ENCODE data around the gene CPM. TPM values are rescaled to one million over a fixed set of nuclear protein-coding genes. Genes with fewer than 3 reads are reported as not detected.

The CPM gene
- total RNA-seq, 4 donors from 2014 or later, result 233 to 478 (median 301) TPM

DNA sequence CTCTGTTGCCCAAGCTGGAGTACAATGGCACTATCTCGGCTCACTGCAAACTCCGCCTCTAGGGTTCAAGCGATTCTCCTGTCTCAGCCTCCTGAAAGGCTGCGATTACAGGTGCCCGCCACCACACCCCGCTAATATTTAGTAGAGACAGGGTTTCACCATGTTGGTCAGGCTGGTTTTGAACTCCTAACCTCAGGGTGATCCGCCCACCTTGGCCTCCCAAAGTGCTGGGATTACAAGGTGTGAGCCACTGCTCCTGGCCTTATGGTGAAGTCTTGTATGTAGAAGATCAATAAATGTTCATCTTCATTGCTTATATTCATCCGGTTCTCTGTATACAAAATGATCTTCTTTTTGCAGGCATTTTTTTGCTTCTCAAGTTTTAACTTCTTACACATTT is 77.2 kb downstream of the CPM start:
- TF ChIP-seq, protein P1, sequence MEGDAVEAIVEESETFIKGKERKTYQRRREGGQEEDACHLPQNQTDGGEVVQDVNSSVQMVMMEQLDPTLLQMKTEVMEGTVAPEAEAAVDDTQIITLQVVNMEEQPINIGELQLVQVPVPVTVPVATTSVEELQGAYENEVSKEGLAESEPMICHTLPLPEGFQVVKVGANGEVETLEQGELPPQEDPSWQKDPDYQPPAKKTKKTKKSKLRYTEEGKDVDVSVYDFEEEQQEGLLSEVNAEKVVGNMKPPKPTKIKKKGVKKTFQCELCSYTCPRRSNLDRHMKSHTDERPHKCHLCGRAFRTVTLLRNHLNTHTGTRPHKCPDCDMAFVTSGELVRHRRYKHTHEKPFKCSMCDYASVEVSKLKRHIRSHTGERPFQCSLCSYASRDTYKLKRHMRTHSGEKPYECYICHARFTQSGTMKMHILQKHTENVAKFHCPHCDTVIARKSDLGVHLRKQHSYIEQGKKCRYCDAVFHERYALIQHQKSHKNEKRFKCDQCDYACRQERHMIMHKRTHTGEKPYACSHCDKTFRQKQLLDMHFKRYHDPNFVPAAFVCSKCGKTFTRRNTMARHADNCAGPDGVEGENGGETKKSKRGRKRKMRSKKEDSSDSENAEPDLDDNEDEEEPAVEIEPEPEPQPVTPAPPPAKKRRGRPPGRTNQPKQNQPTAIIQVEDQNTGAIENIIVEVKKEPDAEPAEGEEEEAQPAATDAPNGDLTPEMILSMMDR (IDR thresholded peaks at IDR 0.05), result no peak
- no peak for ATAC-seq (ENCODE audit: low FRiP score)
- no peak for DNase-seq (ENCODE audit: low spot score)

DNA sequence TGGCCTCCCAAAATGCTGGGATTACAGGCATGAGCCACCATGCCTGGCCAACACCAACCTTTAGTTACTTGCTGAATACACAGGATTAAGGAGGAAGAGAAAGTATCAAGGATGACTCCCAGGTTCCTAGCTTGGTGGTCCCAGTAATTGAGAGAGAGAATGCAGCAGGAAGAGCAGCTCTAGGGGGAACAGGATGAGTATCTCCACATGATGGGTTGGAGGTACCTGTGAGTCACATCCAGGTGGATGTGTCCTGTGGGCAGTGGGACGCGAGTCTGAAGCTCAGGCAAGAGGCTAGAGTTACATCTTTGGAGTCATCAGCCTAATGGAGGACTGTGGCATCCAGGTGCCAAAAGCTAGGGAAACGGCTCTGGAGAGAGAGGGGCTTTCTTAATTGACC is 77.9 kb downstream of the CPM start:
- ATAC-seq (ENCODE audit: low FRiP score), result no peak
- no peak for DNase-seq (ENCODE audit: low spot score)
- TF ChIP-seq, protein P1 (IDR thresholded peaks at IDR 0.05), result no peak

DNA sequence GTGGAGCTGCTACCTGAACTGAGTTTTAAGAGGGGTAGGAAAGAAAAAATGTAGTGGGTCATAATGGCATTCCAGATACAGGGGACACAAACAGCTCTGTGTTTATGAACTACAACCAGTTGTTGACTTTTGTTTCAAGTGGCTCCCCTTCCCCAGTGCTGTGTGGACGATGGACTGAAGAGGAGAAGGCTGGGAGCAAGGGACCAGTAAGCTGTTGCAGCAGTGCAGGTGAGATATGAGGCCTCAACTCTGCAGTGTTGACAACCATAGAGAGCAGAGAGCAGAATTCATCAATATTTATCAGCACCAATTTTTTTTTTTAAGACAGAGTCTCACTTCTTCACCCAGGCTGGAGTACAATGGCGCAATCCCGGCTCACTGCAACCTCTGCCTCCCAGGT is 78.4 kb downstream of the CPM start:
- DNase-seq (ENCODE audit: low spot score) (no peak), ATAC-seq (ENCODE audit: low FRiP score) (no peak)
- TF ChIP-seq, protein P1 (IDR thresholded peaks at IDR 0.05), result no peak

DNA sequence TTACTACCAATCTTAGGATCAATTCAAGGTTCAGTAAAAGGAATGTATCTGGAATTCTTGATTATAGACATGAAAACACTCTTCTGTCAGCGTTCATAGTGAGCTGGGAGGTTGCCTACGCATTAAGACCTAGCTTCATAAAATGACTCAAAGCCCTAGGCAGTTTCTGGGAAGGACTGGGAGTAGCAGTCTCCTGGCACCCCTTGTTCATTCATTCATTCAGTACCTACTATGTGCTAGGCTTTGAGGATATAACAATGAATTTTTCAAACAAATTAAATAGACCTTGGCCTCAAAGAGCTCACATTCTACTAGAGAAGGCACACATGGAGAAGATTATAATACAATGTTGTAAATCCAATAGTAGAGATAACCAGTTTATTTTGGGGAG is 78.9 kb downstream of the CPM start:
- DNase-seq (ENCODE audit: low spot score) (no peak), ATAC-seq (ENCODE audit: low FRiP score) (no peak)
- TF ChIP-seq, protein P1 (IDR thresholded peaks at IDR 0.05), result no peak

DNA sequence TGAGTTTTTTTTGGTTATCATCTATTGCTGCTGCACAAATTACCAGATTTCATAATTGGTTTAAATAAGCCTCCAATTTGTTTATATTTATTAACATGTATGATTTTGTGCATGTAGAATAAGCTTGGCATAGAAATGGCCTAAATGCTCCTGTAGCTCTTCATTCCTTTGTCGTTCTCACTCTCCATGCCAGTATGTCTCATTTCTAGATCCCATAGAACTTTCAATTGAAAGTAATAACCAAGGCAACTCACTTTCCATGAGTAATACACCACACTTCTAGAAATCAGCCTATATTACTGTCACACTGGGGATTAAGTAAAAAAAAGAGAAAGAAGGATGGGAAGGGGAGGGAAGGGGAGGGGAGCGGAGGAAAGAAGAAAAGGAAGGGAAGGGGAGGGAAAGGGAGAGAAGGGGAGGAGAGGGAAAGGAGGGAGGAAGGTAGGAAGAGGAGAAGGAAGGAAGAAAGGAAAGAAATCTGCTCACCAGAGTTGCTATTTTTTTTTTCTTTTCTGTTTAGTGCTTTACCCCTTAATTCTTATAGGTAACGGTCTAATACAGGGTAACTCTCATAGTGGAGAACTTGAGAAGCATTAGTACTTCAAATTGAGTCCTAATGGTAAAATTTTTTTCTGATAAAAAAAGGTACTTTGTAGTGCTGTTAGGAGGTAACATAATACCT is 79.4 kb downstream of the CPM start:
- no peak for DNase-seq (ENCODE audit: low spot score)
- TF ChIP-seq, protein P1 (IDR thresholded peaks at IDR 0.05), result no peak
- ATAC-seq (ENCODE audit: low FRiP score), result no peak

DNA sequence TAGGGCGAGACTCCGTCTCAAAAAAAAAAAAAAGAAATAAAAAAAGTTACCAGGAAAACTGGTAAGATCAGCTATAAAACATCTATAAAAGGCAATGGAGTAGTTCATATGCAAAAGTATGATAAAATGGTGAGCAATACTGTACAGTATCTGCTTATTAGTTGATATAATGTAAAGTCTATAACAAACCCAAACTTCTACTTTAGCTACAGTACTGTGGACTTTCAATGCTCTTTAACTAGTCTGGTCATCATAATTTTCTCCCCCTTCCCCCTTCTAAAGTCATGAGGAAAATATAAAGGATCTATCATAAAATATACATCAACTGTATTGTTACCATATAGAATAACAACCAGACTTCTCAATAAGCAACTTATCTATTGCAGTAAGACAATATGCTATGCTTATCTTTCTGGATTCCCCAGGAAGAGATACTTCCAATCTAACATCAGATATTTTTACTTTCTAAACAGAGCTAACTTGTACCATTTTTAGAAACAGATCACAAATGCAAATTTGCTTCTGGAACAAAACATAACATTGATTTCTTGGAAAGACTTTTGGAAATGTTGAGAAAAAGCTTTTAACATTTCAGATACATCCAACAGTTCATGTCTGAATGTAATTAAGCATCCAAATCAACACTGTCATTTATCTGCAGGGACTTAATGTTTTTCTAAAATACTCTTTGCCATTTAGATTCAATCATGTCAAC is 81.2 kb downstream of the CPM start:
- DNase-seq (ENCODE audit: low spot score) (no peak), ATAC-seq (ENCODE audit: low FRiP score) (no peak)
- TF ChIP-seq, protein P1 (IDR thresholded peaks at IDR 0.05), result no peak

DNA sequence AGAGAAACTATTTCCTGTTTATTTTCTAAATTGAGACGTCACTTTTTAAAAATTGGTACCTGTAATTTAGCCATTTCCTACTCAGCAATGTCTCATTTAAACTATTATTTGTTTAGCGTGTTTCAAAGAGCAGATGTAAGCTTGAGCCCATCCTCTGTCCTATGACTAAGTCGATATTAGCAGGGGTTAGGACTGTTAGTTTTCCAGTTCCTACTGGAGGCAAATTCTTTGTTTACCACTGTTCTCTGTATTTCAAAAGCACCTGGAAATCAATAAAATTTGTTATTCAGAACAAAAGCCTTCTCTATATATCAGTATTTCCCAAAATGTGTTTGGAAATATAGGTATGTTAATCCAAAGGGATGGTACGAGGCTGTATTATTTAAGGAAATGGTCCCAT is 82.6 kb downstream of the CPM start:
- ATAC-seq (ENCODE audit: low FRiP score) (no peak), DNase-seq (ENCODE audit: low spot score) (no peak)
- TF ChIP-seq, protein P1 (IDR thresholded peaks at IDR 0.05), result no peak

Measured in omental fat pad (tissue), 4 donors.